ENCODE measurements around the gene OGT. TPM values are rescaled to one million over a fixed set of nuclear protein-coding genes. Genes with fewer than 3 reads are reported as not detected.

OGT gene
- total RNA-seq, 1 experiment from 2014 or later, result 211 TPM

DNA sequence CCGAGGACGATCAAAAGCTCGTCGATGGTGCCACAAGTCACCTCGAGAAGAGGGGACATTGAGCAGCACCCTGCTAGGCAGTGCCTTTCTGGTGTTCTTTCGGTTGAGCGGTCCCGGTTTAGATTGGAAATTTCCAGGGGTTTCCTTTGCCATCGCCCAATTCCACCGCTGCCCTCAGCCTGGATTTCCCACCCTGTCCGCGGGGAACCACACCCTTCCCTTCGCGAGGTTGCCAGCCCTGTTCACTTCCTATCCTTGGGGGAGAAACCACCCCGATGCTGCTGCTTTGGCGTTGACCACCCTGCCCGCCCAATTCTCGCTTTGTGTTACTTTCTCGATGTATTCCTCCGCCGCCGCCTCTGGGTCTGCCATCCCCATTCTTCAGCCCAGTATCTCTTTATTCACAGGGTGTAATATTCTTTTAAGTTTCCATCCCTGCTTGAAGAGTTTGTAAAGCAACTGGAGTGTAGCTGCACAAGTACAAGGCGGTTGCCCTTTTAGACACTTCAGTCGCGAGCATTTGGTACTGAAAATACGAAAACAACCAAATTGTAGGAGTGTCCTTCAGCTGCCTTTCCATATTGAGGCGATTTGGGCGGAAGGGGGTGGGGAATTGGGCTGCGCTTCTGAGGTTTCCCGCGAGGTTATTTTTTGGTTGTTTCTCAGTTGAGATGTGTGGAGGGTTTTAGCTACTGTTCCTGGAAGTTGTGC lies 1.1 kb downstream of the OGT start:
- peak in 1 of 2 experiments; percentile 26 for DNase-seq
- peaks cover 7% of the 10 kb centered on the region; the same call in 1 of the 2 replicates for H3K4me1 ChIP-seq
- ChIA-PET CTCF (no interaction called here), POLR2A (interaction anchor here (1.0 kb wide), 1 partner anchor 10 kb away, joined by 5 read pairs; no protein-coding TSS in a partner anchor)
- peaks cover 41% of the 10 kb centered on the region for H3K36me3 Mint-ChIP-seq (ENCODE audit: insufficient read depth, unreplicated experiment)
- H3K4me3 Mint-ChIP-seq (ENCODE audit: unreplicated experiment), result peak overlapping the region; percentile 99
- no peaks in the 10 kb centered on the region for H3K27me3 ChIP-seq (replicated peaks; ENCODE audit: control insufficient read depth, insufficient read depth, low read length)
- no peaks in the 10 kb centered on the region; the same call in 1 of the 2 replicates for H3K36me3 ChIP-seq (ENCODE audit: control insufficient read depth, insufficient read depth, low read length)
- intact Hi-C loops (cut with micrococcal nuclease; ENCODE audit: unreplicated experiment), result loop anchor here (5.0 kb wide), 1 partner anchor 167 kb away; the partner anchor contains the start of gene TAF1
- H3K4me1 Mint-ChIP-seq (ENCODE audit: low read depth, unreplicated experiment), result no peaks in the 10 kb centered on the region
- no peaks in the 10 kb centered on the region for H3K9me3 Mint-ChIP-seq (ENCODE audit: unreplicated experiment)
- H3K27me3 Mint-ChIP-seq (ENCODE audit: insufficient read depth, unreplicated experiment), result no peaks in the 10 kb centered on the region
- peak overlapping the region; percentile 99 for H3K27ac Mint-ChIP-seq (ENCODE audit: unreplicated experiment)
- no TSS peak for BruUV-seq (replicated peaks)
- TF ChIP-seq, protein P1, sequence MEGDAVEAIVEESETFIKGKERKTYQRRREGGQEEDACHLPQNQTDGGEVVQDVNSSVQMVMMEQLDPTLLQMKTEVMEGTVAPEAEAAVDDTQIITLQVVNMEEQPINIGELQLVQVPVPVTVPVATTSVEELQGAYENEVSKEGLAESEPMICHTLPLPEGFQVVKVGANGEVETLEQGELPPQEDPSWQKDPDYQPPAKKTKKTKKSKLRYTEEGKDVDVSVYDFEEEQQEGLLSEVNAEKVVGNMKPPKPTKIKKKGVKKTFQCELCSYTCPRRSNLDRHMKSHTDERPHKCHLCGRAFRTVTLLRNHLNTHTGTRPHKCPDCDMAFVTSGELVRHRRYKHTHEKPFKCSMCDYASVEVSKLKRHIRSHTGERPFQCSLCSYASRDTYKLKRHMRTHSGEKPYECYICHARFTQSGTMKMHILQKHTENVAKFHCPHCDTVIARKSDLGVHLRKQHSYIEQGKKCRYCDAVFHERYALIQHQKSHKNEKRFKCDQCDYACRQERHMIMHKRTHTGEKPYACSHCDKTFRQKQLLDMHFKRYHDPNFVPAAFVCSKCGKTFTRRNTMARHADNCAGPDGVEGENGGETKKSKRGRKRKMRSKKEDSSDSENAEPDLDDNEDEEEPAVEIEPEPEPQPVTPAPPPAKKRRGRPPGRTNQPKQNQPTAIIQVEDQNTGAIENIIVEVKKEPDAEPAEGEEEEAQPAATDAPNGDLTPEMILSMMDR (IDR thresholded peaks at IDR 0.05; ENCODE audit: insufficient read depth in 1 of 2, low read depth in 1 of 2, low read length in 1 of 2, severe bottlenecking in 1 of 2, unreplicated experiment in 1 of 2), result no peak
- no peaks in the 10 kb centered on the region for H3K9me3 ChIP-seq
- H3K4me3 ChIP-seq (ENCODE audit: low read depth, low read length), result peak overlapping the region; percentile 89

DNA sequence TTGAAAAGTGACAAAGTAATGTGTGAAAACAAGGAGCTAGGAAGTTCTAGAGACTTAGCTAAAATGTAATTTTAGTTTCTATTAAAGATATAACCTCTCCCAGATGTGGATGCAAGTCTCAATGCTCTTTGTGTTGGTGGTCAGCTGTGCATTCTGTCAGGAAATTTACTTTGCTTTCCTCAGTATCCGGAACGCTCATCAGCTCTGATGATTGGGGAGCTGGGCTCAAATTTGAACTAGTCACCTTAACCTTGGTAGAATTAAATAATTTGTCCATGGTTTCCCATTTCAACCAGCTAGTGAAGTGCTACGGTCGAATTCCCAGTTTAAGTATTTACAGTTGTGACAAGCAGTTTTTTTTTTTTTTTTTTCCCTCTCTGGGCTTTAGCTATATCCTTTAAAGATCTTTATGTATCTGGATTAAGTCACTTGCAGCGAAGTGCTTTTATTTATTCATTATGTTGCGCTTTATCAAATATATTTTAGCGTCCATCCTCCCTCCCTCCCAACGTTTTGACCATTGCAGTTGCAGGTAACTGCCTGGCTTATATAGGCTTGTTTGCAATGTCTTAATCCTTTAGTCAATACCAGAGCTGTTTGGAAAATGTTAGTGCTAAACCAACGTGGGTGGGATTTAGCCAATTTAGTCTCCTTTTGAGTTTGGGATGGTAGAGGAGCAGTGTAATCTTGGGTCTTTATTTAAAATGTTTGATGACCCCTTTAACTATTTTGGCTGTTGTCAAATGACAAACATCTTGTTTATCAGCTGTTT lies 2.1 kb downstream of the OGT start:
- Histone ChIP-seq H3K27me3 (replicated peaks; ENCODE audit: control insufficient read depth, insufficient read depth, low read length) (no peaks in the 10 kb centered on the region), H3K9me3 (no peaks in the 10 kb centered on the region), H3K4me3 (ENCODE audit: low read depth, low read length) (peak overlapping the region; percentile 89), H3K36me3 (ENCODE audit: control insufficient read depth, insufficient read depth, low read length) (no peaks in the 10 kb centered on the region; the same call in 1 of the 2 replicates), H3K4me1 (peaks cover 7% of the 10 kb centered on the region; the same call in 1 of the 2 replicates)
- Mint-ChIP-seq H3K4me3 (ENCODE audit: unreplicated experiment) (peak overlapping the region; percentile 99), H3K4me1 (ENCODE audit: low read depth, unreplicated experiment) (no peaks in the 10 kb centered on the region), H3K9me3 (ENCODE audit: unreplicated experiment) (no peaks in the 10 kb centered on the region), H3K27ac (ENCODE audit: unreplicated experiment) (peak overlapping the region; percentile 99), H3K36me3 (ENCODE audit: insufficient read depth, unreplicated experiment) (peaks cover 41% of the 10 kb centered on the region), H3K27me3 (ENCODE audit: insufficient read depth, unreplicated experiment) (no peaks in the 10 kb centered on the region)
- DNase-seq, result no peak
- TF ChIP-seq, protein P1 (IDR thresholded peaks at IDR 0.05; ENCODE audit: insufficient read depth in 1 of 2, low read depth in 1 of 2, low read length in 1 of 2, severe bottlenecking in 1 of 2, unreplicated experiment in 1 of 2), result no peak
- no TSS peak for BruUV-seq (replicated peaks)
- CTCF ChIA-PET, result no interaction called here
- intact Hi-C loops (cut with micrococcal nuclease; ENCODE audit: unreplicated experiment), result loop anchor here (5.0 kb wide), 1 partner anchor 168 kb away; the partner anchor contains the start of gene TAF1
- POLR2A ChIA-PET, result interaction anchor here (0.6 kb wide), 3 partner anchors 29 to 97 kb away, joined by 6 to 8 read pairs (median 8); no protein-coding TSS in a partner anchor

DNA sequence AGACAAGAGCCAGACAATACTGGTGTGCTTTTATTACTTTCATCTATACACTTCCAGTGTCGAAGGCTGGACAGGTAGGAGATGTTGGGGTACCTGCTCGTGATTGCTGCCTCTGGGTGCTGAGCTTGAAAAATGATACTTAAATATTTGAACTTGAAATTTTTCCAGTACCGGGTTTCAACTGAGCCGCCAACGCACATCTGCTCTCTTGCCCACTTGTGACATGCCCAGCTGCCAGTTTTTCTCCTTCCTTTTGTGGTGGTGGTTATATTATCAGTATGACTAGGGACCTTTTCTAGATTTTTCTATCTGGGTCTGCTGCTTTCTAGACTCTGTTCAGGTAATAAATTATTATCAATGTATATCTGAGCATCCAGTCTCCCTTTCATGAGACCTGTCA lies 3.4 kb downstream of the OGT start:
- no peak overlapping the region for H3K4me3 ChIP-seq (ENCODE audit: low read depth, low read length)
- H3K27me3 Mint-ChIP-seq (ENCODE audit: insufficient read depth, unreplicated experiment), result no peaks in the 10 kb centered on the region
- intact Hi-C loops (cut with micrococcal nuclease; ENCODE audit: unreplicated experiment), result no loop called here
- no peak overlapping the region for H3K27ac Mint-ChIP-seq (ENCODE audit: unreplicated experiment)
- ChIA-PET POLR2A (no interaction called here), CTCF (interaction anchor here (0.7 kb wide), 1 partner anchor 111 kb away, joined by 11 read pairs; no protein-coding TSS in a partner anchor)
- H3K4me3 Mint-ChIP-seq (ENCODE audit: unreplicated experiment), result peak overlapping the region; percentile 50
- H3K27me3 ChIP-seq (replicated peaks; ENCODE audit: control insufficient read depth, insufficient read depth, low read length), result no peaks in the 10 kb centered on the region
- TF ChIP-seq, protein P1 (IDR thresholded peaks at IDR 0.05; ENCODE audit: insufficient read depth in 1 of 2, low read depth in 1 of 2, low read length in 1 of 2, severe bottlenecking in 1 of 2, unreplicated experiment in 1 of 2), result no peak
- no peaks in the 10 kb centered on the region for H3K9me3 ChIP-seq
- DNase-seq, result no peak
- H3K36me3 ChIP-seq (ENCODE audit: control insufficient read depth, insufficient read depth, low read length), result no peaks in the 10 kb centered on the region; the same call in 1 of the 2 replicates
- H3K36me3 Mint-ChIP-seq (ENCODE audit: insufficient read depth, unreplicated experiment), result peaks cover 49% of the 10 kb centered on the region
- H3K4me1 Mint-ChIP-seq (ENCODE audit: low read depth, unreplicated experiment), result peaks cover 4% of the 10 kb centered on the region
- BruUV-seq (replicated peaks), result no TSS peak
- H3K9me3 Mint-ChIP-seq (ENCODE audit: unreplicated experiment), result no peaks in the 10 kb centered on the region
- H3K4me1 ChIP-seq, result peaks cover 7% of the 10 kb centered on the region; the same call in 1 of the 2 replicates
